Measurements from ENCODE around the gene CIB1. TPM values are rescaled to one million over a fixed set of nuclear protein-coding genes. Genes with fewer than 3 reads are reported as not detected.
"Not testable (repeated sequence)": the region's sequence is repeated elsewhere in the genome, so short reads cannot be mapped to it uniquely, and the experiment has no call there.

The CIB1 gene
- 40.4 and 55.3 TPM in 2 replicates for polyA plus RNA-seq (2011; rRNA removed)
- 15.6 and 19.5 TPM in 2 replicates for polyA minus RNA-seq (2011; rRNA and poly(A)+ RNA removed)

- ChIA-PET POLR2A (interaction anchor here (0.5 to 1.1 kb wide), 12 partner anchors 12 to 340 kb away, joined by 3 to 6 read pairs (median 4); partner anchors contain the start of genes AP3S2 and NGRN), CTCF (interaction anchor here (0.5 to 4.8 kb wide), 16 partner anchors 12 to 474 kb away, joined by 3 to 36 read pairs (median 4); partner anchors contain the start of gene SEMA4B)
- H3K4me3 ChIP-seq (ENCODE audit: low read depth, low read length): peak within 1 kb of the TSS; percentile 82
- peak; percentile 81 for DNase-seq (ENCODE audit: low read depth, low spot score)
- TF ChIP-seq CTCF (IDR thresholded peaks at IDR 0.05; ENCODE audit: low read depth, low read length): no peak
- peak within 1 kb of the TSS; percentile 65 for H3K27ac ChIP-seq (ENCODE audit: low read depth, low read length)
- no peaks in the 10 kb centered on the region for H3K27me3 ChIP-seq (ENCODE audit: control insufficient read depth, insufficient read depth, low read length)
- H3K9me3 ChIP-seq (ENCODE audit: control insufficient read depth, insufficient read depth, low read length): no peaks in the 10 kb centered on the region; the same call in 1 of the 2 replicates
Measured at GRCh38 chr15:90233387-90234095, at the start of gene CIB1. Gene CIB1, minus strand, starts transcription at chr15:90233941. Its CDS starts 56 bp downstream, at chr15:90233885.

- H3K27ac ChIP-seq (ENCODE audit: low read depth, low read length); H3K4me3 ChIP-seq (ENCODE audit: low read depth, low read length); H3K9me3 ChIP-seq (ENCODE audit: control insufficient read depth, insufficient read depth, low read length); POLR2A ChIA-PET; DNase-seq (ENCODE audit: low read depth, low spot score); H3K27me3 ChIP-seq (ENCODE audit: control insufficient read depth, insufficient read depth, low read length): not testable (repeated sequence)
- CTCF ChIA-PET: interaction anchor here (2.1 kb wide), 1 partner anchor 12 kb away, joined by 9 read pairs; no protein-coding TSS in a partner anchor
Measured at GRCh38 chr15:90281637-90282036, 47.9 kb upstream of the CIB1 start.

- H3K9me3 ChIP-seq (ENCODE audit: control insufficient read depth, insufficient read depth, low read length); POLR2A ChIA-PET; H3K27me3 ChIP-seq (ENCODE audit: control insufficient read depth, insufficient read depth, low read length); H3K4me3 ChIP-seq (ENCODE audit: low read depth, low read length); H3K27ac ChIP-seq (ENCODE audit: low read depth, low read length); DNase-seq (ENCODE audit: low read depth, low spot score): not testable (repeated sequence)
- CTCF ChIA-PET: interaction anchor here (0.8 to 2.1 kb wide), 2 partner anchors 13 kb away, joined by 3 to 9 read pairs; no protein-coding TSS in a partner anchor
Measured at GRCh38 chr15:90280743-90281142, 47.0 kb upstream of the CIB1 start.

GRCh38 chr15:90278467-90278866 lies 44.7 kb upstream of the CIB1 start:
- H3K27me3 ChIP-seq (ENCODE audit: control insufficient read depth, insufficient read depth, low read length); H3K9me3 ChIP-seq (ENCODE audit: control insufficient read depth, insufficient read depth, low read length); H3K4me3 ChIP-seq (ENCODE audit: low read depth, low read length); DNase-seq (ENCODE audit: low read depth, low spot score); H3K27ac ChIP-seq (ENCODE audit: low read depth, low read length): not testable (repeated sequence)
- POLR2A ChIA-PET: interaction anchor here (1.3 kb wide), 1 partner anchor 10 kb away, joined by 5 read pairs; no protein-coding TSS in a partner anchor
- CTCF ChIA-PET: interaction anchor here (1.0 kb wide), 1 partner anchor 15 kb away, joined by 5 read pairs; no protein-coding TSS in a partner anchor

GRCh38 chr15:90271459-90272166 lies 37.9 kb upstream of the CIB1 start:
- H3K27me3 ChIP-seq (ENCODE audit: control insufficient read depth, insufficient read depth, low read length): no peaks in the 10 kb centered on the region
- no peak for DNase-seq (ENCODE audit: low read depth, low spot score)
- no peak overlapping the region for H3K4me3 ChIP-seq (ENCODE audit: low read depth, low read length)
- TF ChIP-seq CTCF (IDR thresholded peaks at IDR 0.05; ENCODE audit: low read depth, low read length): no peak
- H3K27ac ChIP-seq (ENCODE audit: low read depth, low read length): no peak overlapping the region
- ChIA-PET CTCF (interaction anchor here (2.2 kb wide), 1 partner anchor 22 kb away, joined by 9 read pairs; no protein-coding TSS in a partner anchor), POLR2A (no interaction called here)
- H3K9me3 ChIP-seq (ENCODE audit: control insufficient read depth, insufficient read depth, low read length): peaks cover 6% of the 10 kb centered on the region; the same call in 1 of the 2 replicates

GRCh38 chr15:90270502-90271150 lies 36.9 kb upstream of the CIB1 start:
- ChIA-PET POLR2A (no interaction called here), CTCF (interaction anchor here (1.3 to 2.2 kb wide), 2 partner anchors 23 to 32 kb away, joined by 3 to 9 read pairs; no protein-coding TSS in a partner anchor)

More at GRCh38 chr15:90270502-90271150, 36.9 kb upstream of the CIB1 start:
- no peaks in the 10 kb centered on the region for H3K27me3 ChIP-seq (ENCODE audit: control insufficient read depth, insufficient read depth, low read length)
- DNase-seq (ENCODE audit: low read depth, low spot score): no peak
- TF ChIP-seq CTCF (IDR thresholded peaks at IDR 0.05; ENCODE audit: low read depth, low read length): no peak
- peaks cover 9% of the 10 kb centered on the region; the same call in 1 of the 2 replicates for H3K9me3 ChIP-seq (ENCODE audit: control insufficient read depth, insufficient read depth, low read length)
- H3K4me3 ChIP-seq (ENCODE audit: low read depth, low read length): no peak overlapping the region
- H3K27ac ChIP-seq (ENCODE audit: low read depth, low read length): no peak overlapping the region

Data from AG04450 (cell line).